NCI-H1436 (cell line): ENCODE measurements around the gene EI24.
A peak's percentile ranks its signal among the peaks of the same experiment; 100 is the strongest.

ENCODE experiments used
- DNase-seq: peaks from one replicate; lab custom pipeline; 2025; lab: John Stamatoyannopoulos, UW

EI24 gene

DNA sequence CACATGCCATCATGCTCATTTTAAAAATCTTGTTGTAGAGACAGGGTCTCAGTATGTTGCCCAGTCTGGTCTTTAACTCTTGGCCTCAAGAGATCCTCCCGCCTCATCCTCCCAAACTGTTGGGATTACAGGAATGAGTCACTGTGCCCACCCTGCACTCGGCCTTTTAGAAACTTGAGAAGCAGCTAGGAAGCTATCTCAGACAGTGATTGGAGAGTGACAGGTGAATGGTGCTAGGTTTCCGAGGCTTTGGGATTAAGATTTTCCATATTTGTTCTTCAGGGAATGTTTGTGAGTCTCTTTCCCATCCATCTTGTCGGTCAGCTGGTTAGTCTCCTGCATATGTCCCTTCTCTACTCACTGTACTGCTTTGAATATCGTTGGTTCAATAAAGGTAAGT, 10.5 kb downstream of the EI24 start:
- no peak for DNase-seq

GRCh38 chr11:125583496-125583895, 14.2 kb downstream of the EI24 start:
- DNase-seq = no peak

- DNase-seq = no peak
These were observed 16.2 kb downstream of the EI24 start for GRCh38 chr11:125585487-125585886.

DNA sequence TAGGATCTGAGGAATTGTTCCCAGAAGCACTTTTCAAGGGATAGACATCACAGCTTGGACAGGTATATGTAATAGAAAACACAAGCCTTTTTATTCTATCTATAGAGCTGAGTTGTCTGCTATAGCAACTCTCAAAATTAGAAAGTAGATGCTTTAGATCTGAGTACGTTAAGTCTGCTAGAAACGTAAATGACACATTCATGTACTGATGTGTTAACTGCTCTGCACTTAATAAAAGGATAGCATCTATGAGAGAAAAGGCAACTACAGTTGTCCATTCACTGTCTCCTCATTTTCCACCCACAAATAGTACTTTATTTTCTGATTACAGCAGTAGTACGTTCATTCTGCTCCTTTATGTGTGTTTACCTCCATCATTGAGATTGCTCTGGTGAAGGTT, 17.3 kb downstream of the EI24 start:
- DNase-seq = no peak

GRCh38 chr11:125587480-125587879, 18.2 kb downstream of the EI24 start:
- no peak for DNase-seq

- no peak for DNase-seq
These were observed 19.2 kb downstream of the EI24 start for GRCh38 chr11:125588505-125588904.

DNA sequence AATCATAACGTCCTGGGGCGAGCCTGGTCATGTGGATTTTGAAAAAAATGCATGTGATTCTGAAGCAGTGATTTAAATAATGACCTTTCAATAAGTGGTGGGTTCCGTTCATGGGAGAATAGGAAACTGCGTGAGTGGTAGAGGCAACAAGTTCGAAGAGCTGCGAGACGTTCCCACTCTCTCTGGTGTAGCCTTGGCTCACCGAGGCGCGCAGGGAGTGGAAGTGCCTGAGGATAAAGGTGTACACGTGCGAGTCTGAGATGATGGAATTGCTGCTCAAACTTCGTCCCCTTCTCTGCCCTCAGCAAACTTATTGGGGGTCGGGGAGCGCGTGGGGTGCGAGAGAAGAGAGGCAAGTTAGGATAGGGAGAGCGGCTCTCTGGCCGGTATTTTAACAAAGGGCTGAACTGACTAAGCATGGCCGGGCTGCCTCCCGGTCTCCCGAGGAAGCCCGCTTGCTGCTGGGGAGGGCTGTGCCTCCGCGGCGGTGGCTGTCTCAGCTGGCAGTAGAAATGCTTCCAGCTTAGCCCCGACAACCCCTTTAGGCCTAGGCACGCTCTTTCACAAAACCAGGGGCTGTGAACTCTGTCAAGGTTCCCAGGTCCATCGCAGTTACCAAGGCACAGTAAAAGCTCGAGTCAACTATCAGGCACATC, 22.5 kb downstream of the EI24 start:
- DNase-seq = no peak

- DNase-seq = peak; percentile 99
These were observed 23.2 kb downstream of the EI24 start, which contains the start of gene STT3A for GRCh38 chr11:125592305-125593113. TSS of gene STT3A (plus strand) at chr11:125592852. CDS start at chr11:125595916, 3,064 bp downstream.

- DNase-seq = no peak
These were observed 24.0 kb downstream of the EI24 start for GRCh38 chr11:125593114-125593820.

DNA sequence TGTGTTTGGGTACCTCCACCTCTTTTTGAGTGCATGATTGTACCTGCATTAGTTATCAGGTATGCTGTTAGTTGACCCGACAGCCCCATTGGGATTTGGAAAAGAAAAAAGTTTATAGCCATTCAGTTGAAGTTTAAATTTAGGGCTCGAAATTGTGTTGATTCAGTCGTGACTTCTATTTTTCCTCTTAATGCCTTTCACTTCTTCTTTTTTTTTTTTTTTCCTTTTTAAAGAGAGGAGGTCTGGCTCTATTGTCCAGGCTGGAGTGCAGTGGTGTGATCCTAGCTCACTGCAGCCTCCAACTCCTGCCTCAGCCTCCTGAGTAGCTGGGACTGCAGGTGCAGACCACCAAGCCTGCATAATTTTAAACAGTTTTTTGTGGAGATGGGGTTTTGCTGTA, 25.7 kb downstream of the EI24 start:
- no peak for DNase-seq

DNA sequence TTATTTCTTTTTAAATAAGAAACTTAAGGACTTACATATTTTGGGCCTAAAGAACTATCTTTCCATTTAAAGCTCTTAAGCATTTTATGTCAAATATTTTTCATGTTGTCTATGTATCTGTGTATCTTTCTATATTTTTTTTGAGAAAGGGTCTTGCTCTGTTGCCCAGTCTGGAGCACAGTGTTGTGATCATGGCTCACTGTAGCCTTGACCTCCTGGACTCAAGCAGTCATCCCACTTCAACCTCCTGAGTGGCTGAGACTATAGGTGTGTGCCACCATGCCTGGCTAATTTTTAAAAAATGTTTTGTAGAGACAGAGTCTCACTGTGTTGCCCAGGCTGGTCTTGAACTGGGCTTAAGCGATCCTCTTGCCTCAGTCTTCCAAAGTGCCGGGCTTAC, 31.4 kb downstream of the EI24 start:
- no peak for DNase-seq

GRCh38 chr11:125603207-125603606, 33.9 kb downstream of the EI24 start:
- no peak for DNase-seq

DNA sequence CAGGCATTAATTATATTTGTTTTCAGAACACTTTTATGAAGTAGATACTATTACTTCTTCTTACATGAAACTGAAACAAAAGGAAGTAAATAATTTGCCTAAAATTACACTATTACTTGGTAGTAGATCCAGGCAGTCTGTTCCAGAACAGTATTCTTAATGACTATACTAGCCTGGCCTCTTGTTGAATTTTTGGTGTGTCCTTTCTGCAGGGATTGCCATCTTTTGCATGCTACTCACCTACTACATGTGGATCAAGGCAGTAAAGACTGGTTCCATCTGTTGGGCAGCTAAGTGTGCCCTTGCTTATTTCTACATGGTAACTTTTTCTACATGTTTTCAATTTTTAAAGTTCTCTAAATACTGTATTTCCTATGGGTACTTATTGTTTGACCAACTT, 36.1 kb downstream of the EI24 start:
- DNase-seq = no peak

- DNase-seq = no peak
These were observed 40.3 kb downstream of the EI24 start for GRCh38 chr11:125609545-125609944.

GRCh38 chr11:125618383-125618782, 49.1 kb downstream of the EI24 start:
- DNase-seq = no peak

DNA sequence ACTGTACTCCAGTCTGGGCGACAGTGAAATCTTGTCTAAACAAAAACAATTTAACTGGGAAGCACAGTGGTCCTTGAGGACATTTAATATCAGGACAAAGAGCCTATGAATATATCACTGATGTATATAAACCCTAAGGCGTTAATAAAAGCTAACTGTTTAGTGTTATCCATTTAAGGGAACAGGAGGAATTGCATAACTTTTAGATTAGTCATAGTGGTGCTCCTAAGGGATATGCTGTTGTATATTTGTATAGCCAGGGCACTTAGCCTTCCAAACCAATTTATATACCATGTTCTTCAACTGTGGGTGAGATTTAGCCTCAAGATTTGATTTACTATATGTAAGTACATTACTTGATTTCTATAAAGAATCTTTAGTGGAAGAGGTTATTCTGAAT, 52.7 kb downstream of the EI24 start:
- DNase-seq = no peak

- DNase-seq = no peak
These were observed 53.8 kb downstream of the EI24 start for GRCh38 chr11:125623064-125623463.

- DNase-seq = no peak
These were observed 55.5 kb downstream of the EI24 start, which contains the start of gene CHEK1 for GRCh38 chr11:125624756-125625213. TSS of gene CHEK1 (plus strand) at chr11:125625163. CDS start at chr11:125626769, 1,606 bp downstream.

- DNase-seq = no peak
These were observed 56.0 kb downstream of the EI24 start for GRCh38 chr11:125625225-125625629.

DNA sequence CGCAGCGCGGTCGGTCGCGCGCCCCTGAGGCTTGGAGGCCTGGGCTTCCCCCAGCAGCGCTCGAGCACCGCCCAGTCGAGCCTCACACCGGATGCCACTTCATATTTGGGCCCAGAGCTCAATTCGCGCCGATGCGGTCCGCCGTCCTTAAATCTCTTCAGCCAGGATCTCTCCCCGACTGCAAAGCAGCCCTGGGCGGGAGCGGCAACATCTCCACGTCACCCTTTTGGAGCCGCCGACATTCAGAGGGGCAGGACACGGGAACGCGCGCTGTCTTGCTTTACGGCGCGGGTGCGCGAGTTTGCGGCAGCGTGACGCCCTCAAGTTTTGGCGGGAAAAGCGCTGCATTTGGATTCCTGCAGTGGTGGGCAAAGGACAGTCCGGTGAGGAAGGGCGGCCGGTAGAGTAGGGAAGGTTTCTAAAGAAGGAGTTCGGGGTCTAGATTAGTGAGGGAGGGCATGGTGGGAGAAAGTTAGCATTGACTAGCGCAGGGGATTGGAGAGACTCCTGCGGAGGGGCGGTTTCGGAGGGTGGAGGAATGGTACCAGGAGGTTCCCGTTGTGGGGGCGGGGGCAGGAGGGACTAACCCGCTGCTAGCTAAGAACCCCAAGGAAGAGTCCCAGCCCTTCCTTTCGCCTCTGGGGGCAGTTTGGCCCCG, 56.5 kb downstream of the EI24 start:
- peak; percentile 89 for DNase-seq

DNA sequence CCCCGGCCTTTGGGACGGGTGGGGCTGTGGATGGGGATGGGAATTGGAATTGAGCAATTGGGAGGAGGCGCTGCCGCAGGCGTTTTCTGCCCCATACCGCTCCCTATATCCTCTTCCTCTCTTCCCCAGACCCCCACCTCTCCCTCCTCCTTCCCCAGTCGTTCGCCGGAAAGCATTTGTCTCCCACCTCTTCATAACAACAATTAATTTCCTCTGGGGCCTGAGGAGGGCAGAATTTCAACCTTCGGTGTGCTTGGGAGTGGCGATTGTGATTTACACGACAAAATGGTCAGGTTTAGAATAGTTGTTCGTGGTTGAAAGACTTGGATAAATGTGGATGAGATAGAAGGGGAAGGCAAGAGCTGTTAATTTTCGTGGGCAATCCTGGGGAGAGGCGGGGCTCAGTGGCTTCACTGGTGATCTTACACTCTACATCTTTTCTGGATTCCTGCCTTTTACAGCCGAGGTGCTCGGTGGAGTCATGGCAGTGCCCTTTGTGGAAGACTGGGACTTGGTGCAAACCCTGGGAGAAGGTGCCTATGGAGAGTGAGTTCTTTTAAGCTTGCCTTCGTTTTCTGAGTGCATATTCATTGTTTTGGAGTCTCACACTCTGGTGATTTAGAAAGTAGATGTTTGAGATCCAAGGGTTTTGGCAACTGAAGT, 57.1 kb downstream of the EI24 start:
- peak; percentile 61 for DNase-seq
